K562 (cell line): ENCODE data around the gene SEPTIN2. TPM values are rescaled to one million over a fixed set of nuclear protein-coding genes. Genes with fewer than 3 reads are reported as not detected.

ENCODE experiments used
- ARID2 ChIP-seq: fragments of 450-650 bp; IDR thresholded peaks from 2 replicates; pipeline ENCODE4 v1.6.1; 2017; ENCODE audit warnings: antibody characterized with exemption, mild to moderate bottlenecking
- ARID3A ChIP-seq: IDR thresholded peaks from 2 replicates; pipeline ENCODE4 v1.6.1; 2012; ENCODE audit warnings: low read depth, low read length, improper control_type of control experiment, borderline replicate concordance
- BACH1 ChIP-seq: fragments of 200-800 bp; sonication (Bioruptor generic); IDR thresholded peaks from 2 replicates; pipeline ENCODE4 v1.6.1; 2016; ENCODE audit warnings: missing genetic modification characterization, missing compliant biosample characterization
- C11orf30 ChIP-seq: fragments of 450-650 bp; IDR thresholded peaks from 2 replicates; pipeline ENCODE4 v1.6.1; 2016; ENCODE audit warnings: low read depth, mild to moderate bottlenecking
- CEBPB ChIP-seq: fragments of 450-650 bp; IDR thresholded peaks from 2 replicates; pipeline ENCODE4 v1.6.1; 2016; ENCODE audit warnings: missing genetic modification characterization, missing compliant biosample characterization
- CHD2 ChIP-seq: IDR thresholded peaks from 2 replicates; pipeline ENCODE4 v1.6.1; 2011; ENCODE audit warnings: low read depth, low read length
- FOXP4 ChIP-seq: sonication (generic); formaldehyde crosslinking; IDR thresholded peaks from 2 replicates; pipeline ENCODE4 v1.8.0; 2022; ENCODE audit warnings: mild to moderate bottlenecking, missing genetic modification reagents, borderline replicate concordance
- GABPA ChIP-seq: fragments of 200-800 bp; sonication (Bioruptor generic); conservative IDR thresholded peaks from 2 replicates; pipeline ENCODE4 v1.6.1; 2016; ENCODE audit warnings: low read depth, missing genetic modification characterization, missing compliant biosample characterization
- HDGF ChIP-seq: fragments of 450-650 bp; IDR thresholded peaks from 2 replicates; pipeline ENCODE4 v1.6.1; 2016
- KDM4B ChIP-seq, 2 experiments: fragments of 450-650 bp in 1 of 2; sonication (generic) in 1 of 2; IDR thresholded peaks; 2 replicates each; pipeline ENCODE4 v1.6.1; 2016 to 2017; ENCODE audit warnings: borderline replicate concordance in 2 of 2, antibody characterized with exemption in 1 of 2, low read depth in 1 of 2, mild to moderate bottlenecking in 1 of 2
- MED1 ChIP-seq: sonication (generic); formaldehyde crosslinking; IDR thresholded peaks from 2 replicates; pipeline ENCODE4 v1.8.1; 2023; ENCODE audit warnings: missing genetic modification reagents, borderline replicate concordance
- NONO ChIP-seq, 2 experiments: fragments of 200-400 bp in 1 of 2; fragments of 450-650 bp in 1 of 2; formaldehyde crosslinking in 1 of 2; IDR thresholded peaks; 2 replicates each; pipeline ENCODE4 v1.6.1; 2017; ENCODE audit warnings: low read depth in 2 of 2, mild to moderate bottlenecking in 2 of 2, moderate library complexity in 2 of 2, low read length in 1 of 2
- PHF21A ChIP-seq: fragments of 450-650 bp; IDR thresholded peaks from 2 replicates; pipeline ENCODE4 v1.6.1; 2017; ENCODE audit warnings: low read depth, borderline replicate concordance
- PHF8 ChIP-seq: fragments of 200-600 bp; sonication (generic); IDR thresholded peaks from 2 replicates; pipeline ENCODE4 v1.6.1; 2012; ENCODE audit warnings: mixed run types, mild to moderate bottlenecking, inconsistent platforms, low read length, moderate library complexity, borderline replicate concordance
- RCOR1 ChIP-seq, 2 experiments: IDR thresholded peaks; 2 replicates each; pipeline ENCODE4 v1.6.1; 2012; ENCODE audit warnings: low read depth in 2 of 2, low read length in 2 of 2, borderline replicate concordance in 1 of 2, improper control_type of control experiment in 1 of 2
- TBL1XR1 ChIP-seq, 2 experiments: IDR thresholded peaks; 2 replicates each; pipeline ENCODE4 v1.6.1; 2012; ENCODE audit warnings: improper control_type of control experiment in 2 of 2, low read length in 2 of 2, mild to moderate bottlenecking in 1 of 2
- XRCC3 ChIP-seq: fragments of 450-650 bp; IDR thresholded peaks from 2 replicates; pipeline ENCODE4 v1.6.1; 2017; ENCODE audit warnings: mild to moderate bottlenecking, moderate library complexity
- ZBTB2 ChIP-seq: fragments of 450-650 bp; IDR thresholded peaks from 2 replicates; pipeline ENCODE4 v1.6.1; 2016; ENCODE audit warnings: antibody characterized with exemption
- polyA plus RNA-seq, 8 experiments: library from polyadenylated mRNA; depleted of rRNA in 4 of 8; stranded (reverse) in 5 of 8; unstranded in 3 of 8; fragments of >200 nt; fragmentation: Nextera tagmentation in 2 of 8; fragmentation: Illumina TruSeq in 1 of 8; extraction: Ambion mirVana in 2 of 8; extraction: Trizol in 1 of 8; gene quantifications; 2 replicates each; pipeline versions ENCODE4 v1.2.1 to v1.2.3, GENCODE V29; 2011 to 2014; ENCODE audit warnings: inconsistent platforms in 1 of 8, missing spikeins in 1 of 8
- total RNA-seq, 7 experiments: library from RNA; depleted of rRNA in 6 of 7; stranded (reverse); fragments of >200 nt in 6 of 7; fragmentation: Illumina TruSeq in 2 of 7; extraction: Trizol in 2 of 7; gene quantifications; 2 replicates each; pipeline versions ENCODE4 v1.2.1 to v1.2.3, GENCODE V29; 2011 to 2021; ENCODE audit warnings: low replicate concordance in 1 of 7
- TF ChIP-seq, protein P1 (sequence below): fragments of 450-650 bp; formaldehyde crosslinking; IDR thresholded peaks from 2 replicates; pipeline ENCODE4 v1.4.0; 2020; ENCODE audit warnings: mild to moderate bottlenecking, moderate library complexity

Gene SEPTIN2
- total and polyA plus RNA-seq, 9 of the 15 experiments (the other 6 are each of a cell fraction or from before 2014, with no cell fraction given) = 121 to 367 (median 166) TPM

- peak in 1 of 2 experiments; percentile 48; a peak in 1 of 4 replicates for TF ChIP-seq NONO (IDR thresholded peaks at IDR 0.05; ENCODE audit: low read depth in 2 of 2, low read length in 1 of 2)
- no peak for TF ChIP-seq ZBTB2
- no peak for TF ChIP-seq ARID3A
- TF ChIP-seq RCOR1 (IDR thresholded peaks at IDR 0.05; ENCODE audit: borderline replicate concordance in 1 of 2, low read depth in 2 of 2, low read length in 2 of 2) = peak; percentile 73 to 99
- TF ChIP-seq C11orf30 = no peak
- TF ChIP-seq CHD2 = no peak
- no peak for TF ChIP-seq HDGF
- no peak for TF ChIP-seq MED1 (CRISPR knock-in tag)
- TF ChIP-seq TBL1XR1 (IDR thresholded peaks at IDR 0.05; ENCODE audit: low read length in 2 of 2) = no peak
- no peak for TF ChIP-seq KDM4B (IDR thresholded peaks at IDR 0.05; ENCODE audit: borderline replicate concordance in 2 of 2, low read depth in 1 of 2)
- TF ChIP-seq GABPA (tag) = no peak
- TF ChIP-seq PHF21A = peak; percentile 100
- TF ChIP-seq, protein P1, sequence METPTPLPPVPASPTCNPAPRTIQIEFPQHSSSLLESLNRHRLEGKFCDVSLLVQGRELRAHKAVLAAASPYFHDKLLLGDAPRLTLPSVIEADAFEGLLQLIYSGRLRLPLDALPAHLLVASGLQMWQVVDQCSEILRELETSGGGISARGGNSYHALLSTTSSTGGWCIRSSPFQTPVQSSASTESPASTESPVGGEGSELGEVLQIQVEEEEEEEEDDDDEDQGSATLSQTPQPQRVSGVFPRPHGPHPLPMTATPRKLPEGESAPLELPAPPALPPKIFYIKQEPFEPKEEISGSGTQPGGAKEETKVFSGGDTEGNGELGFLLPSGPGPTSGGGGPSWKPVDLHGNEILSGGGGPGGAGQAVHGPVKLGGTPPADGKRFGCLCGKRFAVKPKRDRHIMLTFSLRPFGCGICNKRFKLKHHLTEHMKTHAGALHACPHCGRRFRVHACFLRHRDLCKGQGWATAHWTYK (CRISPR knock-in tag) = no peak
- no peak for TF ChIP-seq CEBPB
- no peak for TF ChIP-seq BACH1 (tag)
- TF ChIP-seq PHF8 = peak; percentile 74; the same call in 1 of the 2 replicates
- 0 out of 2 replicates have a peak, but pooled peaks have one; percentile 57 for TF ChIP-seq FOXP4
- no peak for TF ChIP-seq XRCC3
- no peak for TF ChIP-seq ARID2
These were observed 40.5 kb downstream of the SEPTIN2 start, which contains the start of gene FARP2 (continued) for GRCh38 chr2:241355983-241356870.
